Stimulated activated naive B cell treated with anti-CD40 and anti-IgM and Interleukin-4, amounts not matched to agents 10 μg/mL and 1 μg/mL and 100 μg/mL, for 72 hours (primary cell): Measurements from ENCODE around the gene TEX30.

ENCODE experiments used
- ATAC-seq, 2 donors: fragments of 150-1000 bp; cut with Tn5 transposase; replicated peaks; 2 replicates each; pipeline ENCODE4 v1.10.0; 2021; ENCODE audit warnings: moderate library complexity in 1 of 2
- DNase-seq: peaks from one replicate; pipeline ENCODE4 v3.0.0; 2021
- H3K27ac Mint-ChIP-seq: one replicate; pipeline ENCODE4 v1.8.0; 2022; ENCODE audit warnings: mild to moderate bottlenecking, mixed read lengths
- H3K27me3 Mint-ChIP-seq, 2 donors: one replicate each; pipeline ENCODE4 v1.8.0; 2022; ENCODE audit warnings: mixed read lengths in 2 of 2
- H3K36me3 Mint-ChIP-seq, 2 donors: one replicate each; pipeline ENCODE4 v1.8.0; 2022; ENCODE audit warnings: mixed read lengths in 2 of 2, mild to moderate bottlenecking in 1 of 2
- H3K4me1 Mint-ChIP-seq, 2 donors: one replicate each; pipeline ENCODE4 v1.8.0; 2022; ENCODE audit warnings: mixed read lengths in 2 of 2, mild to moderate bottlenecking in 1 of 2
- H3K4me3 Mint-ChIP-seq, 2 donors: one replicate each; pipeline ENCODE4 v1.8.0; 2022; ENCODE audit warnings: mild to moderate bottlenecking in 2 of 2, mixed read lengths in 2 of 2, moderate library complexity in 1 of 2
- H3K9me3 Mint-ChIP-seq, 2 donors: one replicate each; pipeline ENCODE4 v1.8.0; 2022; ENCODE audit warnings: mixed read lengths in 2 of 2, mild to moderate bottlenecking in 1 of 2

Gene TEX30

DNA sequence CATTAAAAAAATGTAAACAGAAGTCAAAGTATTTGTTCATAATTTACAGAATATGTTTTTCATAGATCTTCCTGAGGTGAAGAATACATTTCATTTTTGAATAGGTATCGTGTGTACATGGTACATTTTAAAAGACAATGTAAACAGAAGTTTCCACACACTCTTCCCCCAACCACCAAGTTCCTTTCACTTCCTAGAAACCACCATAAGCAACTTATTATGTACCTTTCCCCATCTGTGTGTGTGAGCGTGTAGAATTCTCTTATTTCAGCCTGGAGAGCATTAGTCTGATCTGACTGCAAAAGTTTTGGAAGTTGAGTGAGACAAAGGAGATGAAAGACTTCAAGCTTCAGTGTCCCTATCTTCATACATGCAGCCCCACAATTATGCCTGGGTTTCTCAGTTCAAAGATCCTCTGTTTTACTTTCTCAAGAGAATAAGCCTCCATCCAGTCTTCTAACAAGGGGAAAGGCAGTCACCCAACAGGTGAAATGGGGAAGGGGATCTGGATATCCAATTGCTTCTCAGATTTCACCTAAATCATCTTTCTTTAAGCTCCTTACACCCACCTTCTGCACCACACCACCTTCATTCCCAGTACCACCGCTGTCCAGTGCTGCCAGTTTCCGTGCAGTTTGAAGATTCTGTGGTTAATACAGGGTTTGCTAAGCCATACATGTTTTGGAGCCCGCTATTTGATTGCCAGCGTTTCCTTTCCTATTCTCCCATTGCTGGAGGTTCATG lies 2.1 kb downstream of the TEX30 start:
- DNase-seq (no peak), ATAC-seq (no peak)
- H3K27ac Mint-ChIP-seq: no peak overlapping the region
- peak overlapping the region; percentile 10 to 41 for H3K4me3 Mint-ChIP-seq
- no peaks in the 10 kb centered on the region for H3K9me3 Mint-ChIP-seq
- H3K36me3 Mint-ChIP-seq: peaks cover 0 to 11% of the 10 kb centered on the region in 2 donors
- no peaks in the 10 kb centered on the region for H3K27me3 Mint-ChIP-seq
- peaks cover 21 to 43% of the 10 kb centered on the region in 2 donors for H3K4me1 Mint-ChIP-seq

DNA sequence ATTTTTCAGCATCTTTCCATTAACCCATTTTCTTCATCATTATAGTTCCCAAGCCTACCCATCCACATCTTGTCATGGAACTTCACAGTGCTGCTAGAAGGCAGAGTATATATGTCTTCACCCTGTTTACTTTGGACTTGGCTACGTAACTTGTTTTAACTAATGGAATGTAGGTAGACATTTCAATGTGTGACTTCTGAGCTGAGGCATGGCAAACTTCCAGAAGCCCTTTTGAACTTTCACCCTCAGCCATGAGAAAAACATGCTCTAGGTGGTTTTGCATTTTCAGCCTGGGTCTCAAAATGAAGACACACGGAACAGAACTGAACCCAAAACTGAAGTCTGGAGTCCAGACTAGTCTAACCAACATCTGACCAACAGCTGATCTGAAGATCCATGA lies 3.2 kb downstream of the TEX30 start:
- DNase-seq (no peak), ATAC-seq (no peak)
- H3K9me3 Mint-ChIP-seq: no peaks in the 10 kb centered on the region
- H3K4me3 Mint-ChIP-seq: no peak overlapping the region
- H3K27ac Mint-ChIP-seq: no peak overlapping the region
- H3K27me3 Mint-ChIP-seq: no peaks in the 10 kb centered on the region
- peaks cover 21 to 43% of the 10 kb centered on the region in 2 donors for H3K4me1 Mint-ChIP-seq
- peaks cover 0 to 11% of the 10 kb centered on the region in 2 donors for H3K36me3 Mint-ChIP-seq

DNA sequence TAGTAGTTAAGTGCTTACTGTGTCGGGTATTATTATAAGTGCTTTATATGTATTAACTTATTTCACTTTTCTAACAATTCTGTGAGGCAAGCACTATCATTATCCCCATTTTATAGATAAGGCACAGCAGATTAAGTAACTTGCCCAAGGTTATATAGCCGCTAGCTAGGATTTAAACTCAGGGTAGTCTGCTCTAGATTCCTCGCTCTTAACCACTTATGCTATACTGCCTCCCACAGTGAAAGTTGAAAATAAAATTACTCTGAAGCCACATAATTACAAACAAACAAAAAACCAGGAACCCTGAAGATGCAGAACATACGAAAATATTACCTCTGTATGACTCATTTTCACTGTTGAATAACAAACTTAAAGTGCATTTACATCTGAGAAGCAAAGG lies 3.9 kb downstream of the TEX30 start:
- no peak for ATAC-seq
- Mint-ChIP-seq H3K36me3 (peaks cover 0 to 11% of the 10 kb centered on the region in 2 donors), H3K27ac (no peak overlapping the region), H3K27me3 (no peaks in the 10 kb centered on the region), H3K4me3 (no peak overlapping the region), H3K9me3 (no peaks in the 10 kb centered on the region), H3K4me1 (peaks cover 18 to 42% of the 10 kb centered on the region in 2 donors)
- DNase-seq: no peak

DNA sequence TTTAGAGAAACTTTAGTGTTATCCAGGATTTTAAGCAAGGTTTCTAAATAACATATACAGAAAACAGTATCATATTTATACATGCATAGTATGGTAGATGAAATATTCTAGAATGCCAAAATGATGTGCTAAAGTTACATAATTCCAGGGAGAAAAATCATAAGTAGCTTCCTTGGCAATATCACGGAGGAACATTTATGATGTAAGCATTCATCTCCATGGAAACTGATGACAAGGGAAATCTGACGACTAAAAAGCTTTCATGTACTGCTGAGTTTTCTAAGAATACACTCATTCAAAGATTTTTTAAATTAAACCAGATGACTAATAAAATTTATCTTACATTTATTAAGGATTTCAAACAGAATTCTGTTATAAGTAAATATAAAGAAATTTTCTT lies 4.7 kb downstream of the TEX30 start:
- H3K36me3 Mint-ChIP-seq: peaks cover 0 to 10% of the 10 kb centered on the region in 2 donors
- DNase-seq (no peak), ATAC-seq (no peak)
- H3K27ac Mint-ChIP-seq: no peak overlapping the region
- no peaks in the 10 kb centered on the region for H3K27me3 Mint-ChIP-seq
- H3K4me1 Mint-ChIP-seq: peaks cover 16 to 35% of the 10 kb centered on the region in 2 donors
- no peaks in the 10 kb centered on the region for H3K9me3 Mint-ChIP-seq
- H3K4me3 Mint-ChIP-seq: no peak overlapping the region

DNA sequence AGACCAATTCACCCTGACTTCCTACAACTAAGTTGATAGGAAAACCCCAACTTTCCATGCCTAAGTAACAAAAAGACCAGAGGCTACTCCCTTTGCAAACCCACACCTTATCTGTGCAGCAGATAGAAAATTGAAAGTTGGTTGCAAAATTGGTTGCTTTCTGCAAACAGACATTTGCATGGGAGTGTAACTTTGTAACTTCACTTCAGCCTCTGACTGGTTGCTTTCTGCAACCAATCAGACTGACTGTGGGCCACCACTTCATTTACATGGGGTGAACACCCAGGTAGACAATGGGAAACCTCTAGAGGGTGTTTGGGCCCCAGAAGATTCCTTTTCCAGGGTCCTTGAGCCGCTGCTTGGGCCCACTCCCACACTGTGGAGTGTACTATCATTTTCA lies 9.8 kb downstream of the TEX30 start:
- no peaks in the 10 kb centered on the region for H3K4me1 Mint-ChIP-seq
- H3K27me3 Mint-ChIP-seq: no peaks in the 10 kb centered on the region
- no peak for ATAC-seq
- no peak for DNase-seq
- H3K4me3 Mint-ChIP-seq: no peak overlapping the region
- H3K9me3 Mint-ChIP-seq: no peaks in the 10 kb centered on the region
- H3K27ac Mint-ChIP-seq: no peak overlapping the region
- no peaks in the 10 kb centered on the region for H3K36me3 Mint-ChIP-seq

DNA sequence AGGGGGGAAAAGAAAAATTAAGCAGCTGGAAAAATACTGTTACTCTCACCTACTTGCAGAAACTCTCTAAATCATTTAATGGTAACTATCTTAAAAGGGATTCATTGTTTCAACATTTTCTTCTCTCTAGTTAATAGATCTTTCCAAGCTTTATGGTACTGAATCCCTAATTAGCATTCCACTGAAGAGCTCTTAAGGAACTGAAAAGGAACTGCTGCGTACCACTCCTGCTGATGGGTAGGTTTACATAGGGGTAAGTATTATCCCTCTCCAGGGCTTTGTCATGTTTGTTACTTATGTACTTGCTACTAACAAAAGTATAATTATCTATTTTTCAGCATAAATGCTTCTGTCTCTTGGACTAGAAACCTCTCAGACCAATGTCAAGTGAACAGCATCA lies 12.5 kb downstream of the TEX30 start:
- Mint-ChIP-seq H3K9me3 (no peaks in the 10 kb centered on the region), H3K36me3 (no peaks in the 10 kb centered on the region), H3K4me3 (no peak overlapping the region), H3K27me3 (no peaks in the 10 kb centered on the region), H3K27ac (no peak overlapping the region), H3K4me1 (no peaks in the 10 kb centered on the region)
- no peak for ATAC-seq
- DNase-seq: no peak

DNA sequence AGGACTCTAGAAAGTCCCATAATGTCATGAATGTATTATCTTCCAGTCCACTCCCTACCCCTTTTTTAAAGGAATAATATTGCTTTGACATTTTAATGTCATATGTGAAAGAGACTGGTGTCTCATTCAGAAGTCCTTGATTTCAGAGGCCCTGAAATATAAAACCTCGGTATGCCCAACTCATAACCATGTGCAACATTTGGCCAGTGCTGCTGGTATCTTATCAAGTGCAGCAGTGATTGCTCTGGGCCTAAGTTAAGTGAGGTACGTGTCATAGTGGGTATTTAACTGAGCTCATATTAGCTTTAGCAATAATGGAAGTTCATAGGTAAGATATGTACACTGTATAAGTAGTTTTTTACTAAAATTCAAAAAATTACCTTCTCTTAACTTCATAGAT lies 14.7 kb downstream of the TEX30 start:
- Mint-ChIP-seq H3K27me3 (no peaks in the 10 kb centered on the region), H3K36me3 (no peaks in the 10 kb centered on the region), H3K9me3 (no peaks in the 10 kb centered on the region), H3K4me3 (no peak overlapping the region), H3K4me1 (no peaks in the 10 kb centered on the region), H3K27ac (no peak overlapping the region)
- ATAC-seq (no peak), DNase-seq (no peak)

DNA sequence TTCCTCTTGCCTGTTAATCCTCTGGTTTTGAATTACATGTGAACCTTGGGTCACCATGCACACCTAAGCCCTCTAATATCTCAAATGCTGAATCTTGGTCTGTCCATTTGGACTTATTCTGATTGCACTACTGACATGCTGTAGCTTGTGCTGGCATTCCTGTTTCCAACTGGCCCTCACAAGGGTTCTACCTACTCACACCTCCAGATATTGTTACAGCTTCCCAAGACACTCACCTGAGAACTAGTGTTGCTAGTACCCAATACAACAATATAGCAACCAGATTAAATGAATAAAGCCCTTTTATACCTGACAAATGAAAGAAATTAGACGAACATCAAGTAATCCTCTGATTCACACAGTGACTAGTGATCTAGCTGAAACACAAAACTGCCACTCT lies 16.6 kb downstream of the TEX30 start:
- Mint-ChIP-seq H3K4me1 (no peaks in the 10 kb centered on the region), H3K4me3 (no peak overlapping the region), H3K27me3 (no peaks in the 10 kb centered on the region), H3K9me3 (peaks cover 3 to 5% of the 10 kb centered on the region in 2 donors), H3K27ac (no peak overlapping the region), H3K36me3 (peaks cover 2 to 4% of the 10 kb centered on the region in 2 donors)
- ATAC-seq (no peak), DNase-seq (no peak)

DNA sequence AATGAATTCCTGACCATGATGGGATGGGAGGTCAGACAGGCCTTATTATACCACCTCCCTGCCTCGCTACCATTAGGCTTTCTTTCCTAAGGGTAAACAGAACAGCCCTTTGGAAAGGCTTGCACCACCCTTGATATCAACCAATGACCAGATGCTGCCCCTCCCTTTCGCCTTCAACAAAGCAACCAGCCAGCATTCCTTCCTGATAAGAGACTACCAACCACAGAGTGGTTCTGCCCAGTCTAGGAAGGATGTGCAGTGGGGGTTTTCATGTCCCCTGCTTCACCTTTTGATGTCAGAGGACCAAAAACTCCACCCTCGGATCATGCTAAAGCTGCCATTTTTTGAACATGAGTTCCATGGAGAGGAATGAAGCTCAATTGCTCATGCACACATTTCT lies 21.7 kb downstream of the TEX30 start:
- Mint-ChIP-seq H3K27ac (no peak overlapping the region), H3K36me3 (peaks cover 2 to 24% of the 10 kb centered on the region in 2 donors), H3K4me3 (no peak overlapping the region)

DNA sequence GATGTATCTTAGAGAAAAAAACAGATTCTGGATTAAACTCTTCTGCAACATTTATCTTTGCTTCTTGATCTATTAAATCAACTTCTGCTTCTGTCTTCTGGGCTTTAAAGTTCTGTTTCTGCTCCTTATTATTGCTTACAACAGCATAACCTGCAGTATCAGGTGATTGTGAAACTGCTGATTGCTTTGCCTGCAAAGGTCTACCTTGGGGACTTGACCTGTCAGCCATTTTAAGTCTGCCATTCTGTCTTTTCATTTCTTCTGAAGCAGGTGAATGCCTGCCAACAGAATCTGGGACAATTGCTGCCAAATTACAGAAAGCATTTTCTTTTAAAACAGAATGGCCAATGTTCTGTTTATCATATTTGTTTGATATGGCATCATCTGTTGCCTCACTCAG lies 31.1 kb downstream of the TEX30 start:
- Mint-ChIP-seq H3K27me3 (peaks cover 35 to 49% of the 10 kb centered on the region in 2 donors), H3K4me1 (no peaks in the 10 kb centered on the region), H3K36me3 (peaks cover 0 to 5% of the 10 kb centered on the region in 2 donors), H3K4me3 (no peak overlapping the region), H3K27ac (no peak overlapping the region), H3K9me3 (peaks cover 19 to 33% of the 10 kb centered on the region in 2 donors)
- ATAC-seq (no peak), DNase-seq (no peak)

More for the DNA sequence above, 21.7 kb downstream of the TEX30 start:
- no peaks in the 10 kb centered on the region for H3K4me1 Mint-ChIP-seq
- no peak for ATAC-seq
- no peak for DNase-seq
- peaks cover 12 to 14% of the 10 kb centered on the region in 2 donors for H3K27me3 Mint-ChIP-seq
- H3K9me3 Mint-ChIP-seq: peaks cover 9% of the 10 kb centered on the region in 2 donors

DNA sequence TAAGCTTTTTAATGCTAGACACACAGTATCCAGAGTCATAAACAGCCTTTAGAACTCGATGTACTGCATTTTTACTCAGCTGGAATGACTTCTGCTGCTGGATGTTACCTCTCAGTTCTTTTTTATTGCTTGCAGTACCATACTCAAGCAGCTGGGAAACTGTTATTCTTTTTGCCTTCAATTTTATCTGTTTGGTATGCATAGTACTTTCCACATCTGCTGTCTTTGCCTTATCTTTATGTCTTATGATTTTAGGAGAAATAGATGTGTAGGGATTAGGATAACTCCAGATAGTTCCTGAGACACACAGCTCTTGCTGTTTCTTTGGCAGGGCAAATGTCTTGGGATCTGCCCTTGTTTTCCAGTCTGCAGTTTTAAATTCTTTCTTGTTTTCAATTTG lies 31.5 kb downstream of the TEX30 start:
- H3K9me3 Mint-ChIP-seq: peaks cover 19 to 33% of the 10 kb centered on the region in 2 donors
- no peak for ATAC-seq
- peaks cover 0 to 5% of the 10 kb centered on the region in 2 donors for H3K36me3 Mint-ChIP-seq
- H3K27ac Mint-ChIP-seq: no peak overlapping the region
- no peaks in the 10 kb centered on the region for H3K4me1 Mint-ChIP-seq
- no peak for DNase-seq
- H3K27me3 Mint-ChIP-seq: peaks cover 33 to 49% of the 10 kb centered on the region in 2 donors
- H3K4me3 Mint-ChIP-seq: no peak overlapping the region

DNA sequence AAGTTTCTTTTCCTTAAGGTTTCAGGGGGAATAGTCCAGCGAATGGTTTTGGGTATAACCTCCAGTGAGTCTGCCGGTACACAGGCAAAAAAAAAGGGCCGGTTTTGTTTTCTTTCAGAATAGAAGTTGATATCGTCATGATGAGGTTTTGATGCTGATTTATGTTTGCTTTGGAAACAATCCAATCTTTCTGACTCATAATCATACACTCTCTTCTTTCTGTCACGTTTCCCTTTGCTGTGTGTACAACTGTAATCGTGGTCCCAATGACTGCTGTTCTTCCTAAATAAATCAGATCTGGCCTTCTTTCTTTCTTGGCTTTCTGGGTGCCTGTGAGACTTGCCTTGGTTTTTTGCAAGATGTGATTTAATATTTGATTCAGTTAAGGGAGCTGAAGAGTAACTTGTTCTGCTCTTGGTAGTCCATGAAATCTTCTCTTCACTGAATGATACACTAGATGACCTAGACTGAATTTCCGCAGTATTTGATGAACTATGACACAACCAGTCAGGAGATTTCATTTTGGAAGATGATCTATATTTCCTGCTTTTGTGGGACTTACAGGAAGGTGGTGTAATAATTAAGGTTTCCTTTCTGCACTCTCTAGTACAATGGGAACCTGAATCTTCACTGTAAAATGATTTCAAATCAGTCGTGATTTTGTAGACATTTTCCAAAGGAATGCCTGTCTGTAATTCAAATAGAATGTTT lies 43.9 kb downstream of the TEX30 start:
- no peak for ATAC-seq
- H3K4me3 Mint-ChIP-seq: no peak overlapping the region

DNA sequence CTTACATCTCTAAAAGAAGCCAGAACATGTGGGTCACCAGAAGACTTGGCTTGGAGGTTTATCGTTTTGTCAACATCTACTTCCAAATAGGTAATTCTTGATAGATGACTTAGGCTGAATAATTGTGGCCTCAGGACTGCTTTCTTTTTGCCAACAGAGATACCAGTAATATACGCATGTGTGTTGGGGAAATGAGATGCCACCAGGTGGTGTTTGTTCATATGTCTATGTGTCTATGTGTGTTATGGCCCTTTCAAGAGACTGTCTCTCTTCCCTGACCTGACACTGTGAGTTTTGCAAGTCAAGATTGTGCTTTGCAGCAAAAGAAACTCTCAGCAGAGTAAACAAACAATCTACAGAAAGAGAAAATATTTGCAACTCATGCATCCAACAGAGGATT lies 47.2 kb downstream of the TEX30 start:
- no peak for ATAC-seq
- DNase-seq: no peak
- peaks cover 11 to 29% of the 10 kb centered on the region in 2 donors for H3K27me3 Mint-ChIP-seq
- peaks cover 0 to 5% of the 10 kb centered on the region in 2 donors for H3K4me1 Mint-ChIP-seq
- no peaks in the 10 kb centered on the region for H3K36me3 Mint-ChIP-seq
- H3K4me3 Mint-ChIP-seq: no peak overlapping the region
- peaks cover 0 to 3% of the 10 kb centered on the region in 2 donors for H3K9me3 Mint-ChIP-seq
- no peak overlapping the region for H3K27ac Mint-ChIP-seq

More for the DNA sequence above, 43.9 kb downstream of the TEX30 start:
- DNase-seq: no peak
- no peaks in the 10 kb centered on the region for H3K36me3 Mint-ChIP-seq
- no peak overlapping the region for H3K27ac Mint-ChIP-seq
- peaks cover 2 to 18% of the 10 kb centered on the region in 2 donors for H3K27me3 Mint-ChIP-seq
- H3K4me1 Mint-ChIP-seq: peaks cover 0 to 5% of the 10 kb centered on the region in 2 donors
- H3K9me3 Mint-ChIP-seq: peaks cover 0 to 3% of the 10 kb centered on the region in 2 donors

DNA sequence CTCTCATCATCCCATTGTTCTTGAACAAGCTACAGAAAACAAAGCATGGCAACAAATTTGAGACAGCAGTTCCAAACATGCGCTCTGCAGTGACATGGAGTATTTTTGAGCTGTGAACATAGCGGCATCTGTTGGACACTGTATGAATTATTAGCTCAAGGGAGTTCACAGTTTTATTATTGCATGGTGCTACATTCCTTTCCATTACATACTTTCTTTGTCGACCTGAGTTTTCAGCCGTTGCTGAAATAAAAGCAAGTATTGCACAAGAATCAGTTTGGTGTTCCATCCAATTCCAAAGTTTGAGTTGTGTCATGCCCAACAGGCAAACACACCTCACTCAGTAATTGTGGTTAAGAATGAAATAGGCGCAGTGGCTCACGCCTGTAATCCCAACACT lies 48.7 kb downstream of the TEX30 start:
- Mint-ChIP-seq H3K9me3 (peaks cover 0 to 3% of the 10 kb centered on the region in 2 donors), H3K27ac (no peak overlapping the region), H3K4me1 (peaks cover 0 to 5% of the 10 kb centered on the region in 2 donors), H3K4me3 (no peak overlapping the region), H3K36me3 (no peaks in the 10 kb centered on the region), H3K27me3 (peaks cover 11 to 26% of the 10 kb centered on the region in 2 donors)
- ATAC-seq (peak; percentile 42), DNase-seq (no peak)

DNA sequence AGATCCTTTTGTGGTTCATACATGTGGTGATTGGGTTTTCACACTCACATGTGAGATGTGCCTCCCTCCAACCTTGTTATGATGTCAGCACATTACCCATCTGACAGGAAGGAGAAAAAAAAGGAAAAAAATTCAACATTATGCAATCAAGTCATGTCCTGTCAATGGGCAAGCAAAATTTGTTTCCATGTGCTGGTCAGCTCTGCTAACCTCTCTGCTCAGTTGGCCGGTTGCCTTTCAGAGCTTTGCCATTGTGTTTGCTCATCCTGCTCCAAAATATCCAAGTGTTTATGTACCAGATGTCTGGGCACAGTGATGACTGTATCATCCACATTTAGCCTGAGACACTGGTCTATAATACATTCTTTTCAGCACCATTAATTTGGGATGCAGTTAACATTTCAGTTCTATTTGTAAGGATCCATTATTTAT lies 51.8 kb downstream of the TEX30 start:
- no peak overlapping the region for H3K27ac Mint-ChIP-seq
- no peak for DNase-seq
- no peak overlapping the region for H3K4me3 Mint-ChIP-seq
- H3K36me3 Mint-ChIP-seq: no peaks in the 10 kb centered on the region
- ATAC-seq: no peak
- H3K4me1 Mint-ChIP-seq: no peaks in the 10 kb centered on the region
- peaks cover 16 to 32% of the 10 kb centered on the region in 2 donors for H3K27me3 Mint-ChIP-seq
- H3K9me3 Mint-ChIP-seq: peaks cover 0 to 3% of the 10 kb centered on the region in 2 donors
